GM18867 (cell line): Measurements from ENCODE around the gene SYTL2.
"Not testable (repeated sequence)": the region's sequence is repeated elsewhere in the genome, so short reads cannot be mapped to it uniquely, and the experiment has no call there.

Experiments
- ATAC-seq: cut with Tn5 transposase; IDR thresholded peaks from one replicate; pipeline ENCODE4 v1.9.1; 2021; ENCODE audit warnings: mild to moderate bottlenecking, moderate library complexity; ENCODE audit not compliant: unreplicated experiment

SYTL2 gene

GRCh38 chr11:85810871-85811611 lies at the start of gene SYTL2:
Gene SYTL2 (minus strand): TSS chr11:85811141. CDS start chr11:85757725, 53,416 bp downstream.
- ATAC-seq = peak; percentile 95

GRCh38 chr11:85859541-85859940 lies 48.6 kb upstream of the SYTL2 start:
- ATAC-seq = not testable (repeated sequence)

GRCh38 chr11:85857098-85857497 lies 46.2 kb upstream of the SYTL2 start:
- no peak for ATAC-seq

GRCh38 chr11:85855341-85855656 lies 44.4 kb upstream of the SYTL2 start, which contains the start of gene CCDC83:
Gene CCDC83 (plus strand): TSS chr11:85855383. CDS start chr11:85865124, 9,741 bp downstream.
- no peak for ATAC-seq

GRCh38 chr11:85854557-85855340 lies 43.8 kb upstream of the SYTL2 start:
- peak; percentile 100 for ATAC-seq

GRCh38 chr11:85854212-85854556 lies 43.2 kb upstream of the SYTL2 start:
- ATAC-seq = no peak

GRCh38 chr11:85853541-85853940 lies 42.6 kb upstream of the SYTL2 start:
- not testable (repeated sequence) for ATAC-seq

GRCh38 chr11:85852754-85853153 lies 41.8 kb upstream of the SYTL2 start:
- not testable (repeated sequence) for ATAC-seq

- ATAC-seq = no peak
These were observed 37.6 kb upstream of the SYTL2 start for GRCh38 chr11:85848556-85848955.

- no peak for ATAC-seq
These were observed 37.1 kb upstream of the SYTL2 start for GRCh38 chr11:85848006-85848405.

- ATAC-seq = no peak
These were observed 36.5 kb upstream of the SYTL2 start for GRCh38 chr11:85847436-85847835.

- ATAC-seq = no peak
These were observed 34.2 kb upstream of the SYTL2 start for GRCh38 chr11:85845124-85845631.

- peak; percentile 49 for ATAC-seq
These were observed 33.6 kb upstream of the SYTL2 start for GRCh38 chr11:85844439-85845123.

GRCh38 chr11:85843929-85844328 lies 33.0 kb upstream of the SYTL2 start:
- no peak for ATAC-seq

- ATAC-seq = not testable (repeated sequence)
These were observed 30.0 kb upstream of the SYTL2 start for GRCh38 chr11:85840932-85841331.

- ATAC-seq = no peak
These were observed 24.8 kb upstream of the SYTL2 start for GRCh38 chr11:85835729-85836128.

GRCh38 chr11:85835263-85835662 lies 24.3 kb upstream of the SYTL2 start:
- no peak for ATAC-seq

- ATAC-seq = no peak
These were observed 20.1 kb upstream of the SYTL2 start for GRCh38 chr11:85831050-85831449.

- no peak for ATAC-seq
These were observed 18.2 kb upstream of the SYTL2 start for GRCh38 chr11:85829172-85829571.

GRCh38 chr11:85828640-85828978 lies 17.7 kb upstream of the SYTL2 start:
- ATAC-seq = no peak

- ATAC-seq = no peak
These were observed 17.1 kb upstream of the SYTL2 start for GRCh38 chr11:85827748-85828639.
